Measurements from ENCODE around the gene PDLIM7. TPM values are rescaled to one million over a fixed set of nuclear protein-coding genes. Genes with fewer than 3 reads are reported as not detected.

PDLIM7 gene
- polyA plus RNA-seq, 1 of the 3 experiments (the other 2 are of a cell fraction): 206 TPM

GRCh38 chr5:177545487-177546257, 48.3 kb upstream of the PDLIM7 start (continued):
- no peak for TF ChIP-seq ZBTB33 (IDR thresholded peaks at IDR 0.05; ENCODE audit: borderline replicate concordance, low read depth)
- TF ChIP-seq GATA2 (CRISPR knock-in tag; IDR thresholded peaks at IDR 0.05): no peak
- TF ChIP-seq USF2 (IDR thresholded peaks at IDR 0.05; ENCODE audit: borderline replicate concordance, low read depth, low read length): no peak
- TF ChIP-seq TCF12 (IDR thresholded peaks at IDR 0.05): no peak
- TF ChIP-seq MEF2A (IDR thresholded peaks at IDR 0.05; ENCODE audit: borderline replicate concordance, low read depth): no peak

GRCh38 chr5:177542816-177543465, 45.5 kb upstream of the PDLIM7 start:
- Histone ChIP-seq H3K4me3 (ENCODE audit: low read depth in 2 of 2, low read length in 1 of 2) (no peak overlapping the region), H3K4me1 (ENCODE audit: control insufficient read depth in 1 of 2, insufficient read depth in 2 of 2, low read depth in 1 of 2, low read length in 1 of 2) (peaks cover 14 to 25% of the 10 kb centered on the region in 2 experiments), H3K27ac (ENCODE audit: low read depth in 2 of 2, low read length in 1 of 2) (peak overlapping the region in 1 of 2 experiments; percentile 8; a peak in 1 of 4 replicates), H3K79me2 (ENCODE audit: insufficient read depth) (peaks cover 84% of the 10 kb centered on the region), H3K9me2 (no peaks in the 10 kb centered on the region), H4K20me1 (ENCODE audit: insufficient read depth) (peaks cover 68% of the 10 kb centered on the region), H3K9me3 (no peaks in the 10 kb centered on the region), H3K9ac (no peak overlapping the region), H3K4me2 (no peak overlapping the region), H3K36me3 (replicated peaks in 1 of 2; ENCODE audit: control insufficient read depth in 1 of 2, insufficient read depth in 2 of 2, low read length in 1 of 2) (peaks cover 16 to 22% of the 10 kb centered on the region in 2 experiments), H2AFZ (ENCODE audit: low read depth) (no peak overlapping the region), H3F3A (replicated peaks; ENCODE audit: insufficient read depth) (peaks cover 38% of the 10 kb centered on the region), H3K27me3 (ENCODE audit: insufficient read depth) (no peaks in the 10 kb centered on the region)
- ChIA-PET POLR2A (interaction anchor here (0.6 kb wide), 1 partner anchor 19 kb away, joined by 3 read pairs; no protein-coding TSS in a partner anchor), CTCF (interaction anchor here (1.3 kb wide), 1 partner anchor 89 kb away, joined by 3 read pairs; no protein-coding TSS in a partner anchor)
- DNase-seq: no peak
- 92% methylated on average over 4 of the region's 4 CpGs for WGBS (ENCODE audit: low lambda C conversion rate)
- TF ChIP-seq TAF1 (IDR thresholded peaks at IDR 0.05; ENCODE audit: borderline replicate concordance, low read depth, low read length) (no peak), FOSL2 (IDR thresholded peaks at IDR 0.05; ENCODE audit: borderline replicate concordance, low read depth) (no peak), USF1 (IDR thresholded peaks at IDR 0.05; ENCODE audit: borderline replicate concordance, low read depth) (no peak)

GRCh38 chr5:177540438-177540837, 43.0 kb upstream of the PDLIM7 start:
- Histone ChIP-seq H3K36me3 (replicated peaks in 1 of 2; ENCODE audit: control insufficient read depth in 1 of 2, insufficient read depth in 2 of 2, low read length in 1 of 2) (peaks cover 16 to 35% of the 10 kb centered on the region in 2 experiments), H3K79me2 (ENCODE audit: insufficient read depth) (peaks cover 77% of the 10 kb centered on the region), H3K27me3 (ENCODE audit: insufficient read depth) (no peaks in the 10 kb centered on the region), H3K4me3 (ENCODE audit: low read depth in 2 of 2, low read length in 1 of 2) (no peak overlapping the region), H2AFZ (ENCODE audit: low read depth) (no peak overlapping the region), H3F3A (replicated peaks; ENCODE audit: insufficient read depth) (peaks cover 33% of the 10 kb centered on the region), H3K9me3 (no peaks in the 10 kb centered on the region), H3K4me2 (no peak overlapping the region), H4K20me1 (ENCODE audit: insufficient read depth) (peaks cover 47% of the 10 kb centered on the region), H3K27ac (ENCODE audit: low read depth in 2 of 2, low read length in 1 of 2) (no peak overlapping the region), H3K4me1 (ENCODE audit: control insufficient read depth in 1 of 2, insufficient read depth in 2 of 2, low read depth in 1 of 2, low read length in 1 of 2) (peaks cover 14 to 15% of the 10 kb centered on the region in 2 experiments; a peak in 3 of 4 replicates), H3K9me2 (no peaks in the 10 kb centered on the region), H3K9ac (no peak overlapping the region)
- POLR2A ChIA-PET: no interaction called here
- WGBS (ENCODE audit: low lambda C conversion rate): 98% methylated on average over 3 of the region's 3 CpGs
- CTCF ChIA-PET: no interaction called here
- no peak for DNase-seq
- no peak for TF ChIP-seq RFX5 (IDR thresholded peaks at IDR 0.05; ENCODE audit: low read length)
